ENCODE results near the gene NUP98.

DNA sequence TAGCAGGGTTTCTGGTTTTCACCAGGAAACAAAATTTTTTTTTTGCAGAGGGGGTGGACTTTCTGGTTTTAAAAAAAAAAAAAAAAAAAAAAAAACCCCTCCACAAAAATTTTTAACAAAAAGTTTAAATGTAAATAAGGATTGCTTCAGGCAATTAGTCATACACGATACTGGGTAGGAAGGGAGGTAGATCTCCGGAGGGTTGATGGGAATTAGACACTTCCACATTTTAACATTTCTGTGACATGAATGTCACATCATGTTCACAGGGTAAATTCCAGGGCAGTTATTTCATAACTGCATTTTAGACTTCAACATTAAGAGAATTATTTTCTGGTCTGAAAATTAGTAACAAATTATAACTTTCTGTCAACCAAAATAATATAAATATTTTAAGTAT lies 15.9 kb downstream of the NUP98 start:
- TF ChIP-seq, protein P1, sequence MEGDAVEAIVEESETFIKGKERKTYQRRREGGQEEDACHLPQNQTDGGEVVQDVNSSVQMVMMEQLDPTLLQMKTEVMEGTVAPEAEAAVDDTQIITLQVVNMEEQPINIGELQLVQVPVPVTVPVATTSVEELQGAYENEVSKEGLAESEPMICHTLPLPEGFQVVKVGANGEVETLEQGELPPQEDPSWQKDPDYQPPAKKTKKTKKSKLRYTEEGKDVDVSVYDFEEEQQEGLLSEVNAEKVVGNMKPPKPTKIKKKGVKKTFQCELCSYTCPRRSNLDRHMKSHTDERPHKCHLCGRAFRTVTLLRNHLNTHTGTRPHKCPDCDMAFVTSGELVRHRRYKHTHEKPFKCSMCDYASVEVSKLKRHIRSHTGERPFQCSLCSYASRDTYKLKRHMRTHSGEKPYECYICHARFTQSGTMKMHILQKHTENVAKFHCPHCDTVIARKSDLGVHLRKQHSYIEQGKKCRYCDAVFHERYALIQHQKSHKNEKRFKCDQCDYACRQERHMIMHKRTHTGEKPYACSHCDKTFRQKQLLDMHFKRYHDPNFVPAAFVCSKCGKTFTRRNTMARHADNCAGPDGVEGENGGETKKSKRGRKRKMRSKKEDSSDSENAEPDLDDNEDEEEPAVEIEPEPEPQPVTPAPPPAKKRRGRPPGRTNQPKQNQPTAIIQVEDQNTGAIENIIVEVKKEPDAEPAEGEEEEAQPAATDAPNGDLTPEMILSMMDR (IDR thresholded peaks at IDR 0.05): no peak
- no peak for TF ChIP-seq POLR2A (IDR thresholded peaks at IDR 0.05)

Data from uterus (tissue), 2 donors.